Loucy (cell line): Measurements from ENCODE around the gene CNIH3.

Experiments
- H2AFZ ChIP-seq: fragments of 200-600 bp; sonication (generic); 2 replicates; pipeline ENCODE4 v1.6.0; 2016; ENCODE audit warnings: antibody characterized with exemption, mild to moderate bottlenecking, low read length, moderate library complexity
- H3F3A ChIP-seq: fragments of 200-600 bp; 2 replicates; pipeline ENCODE4 v1.6.0; 2016; ENCODE audit warnings: antibody characterized with exemption, low read depth, mild to moderate bottlenecking
- H3K27me3 ChIP-seq: fragments of 200-600 bp; sonication (generic); 2 replicates; pipeline ENCODE4 v1.6.1; 2014; ENCODE audit warnings: low read length, mild to moderate bottlenecking; ENCODE audit not compliant: insufficient read depth, poor library complexity, severe bottlenecking
- H3K36me3 ChIP-seq: fragments of 200-600 bp; sonication (generic); 2 replicates; pipeline ENCODE4 v1.6.1; 2016; ENCODE audit warnings: low read length; ENCODE audit not compliant: insufficient read depth
- H3K4me1 ChIP-seq: fragments of 200-600 bp; sonication (generic); 2 replicates; pipeline ENCODE4 v1.5.1; 2014; ENCODE audit warnings: low read length, mild to moderate bottlenecking; ENCODE audit not compliant: insufficient read depth, poor library complexity, severe bottlenecking
- H3K4me2 ChIP-seq: fragments of 200-600 bp; sonication (generic); 2 replicates; pipeline ENCODE4 v1.6.0; 2014; ENCODE audit warnings: antibody characterized with exemption, low read length, low read depth, mild to moderate bottlenecking; ENCODE audit not compliant: poor library complexity, severe bottlenecking
- H3K4me3 ChIP-seq: fragments of 200-600 bp; sonication (generic); 2 replicates; pipeline ENCODE4 v1.5.1; 2014; ENCODE audit warnings: low read length, mild to moderate bottlenecking, mixed read lengths; ENCODE audit not compliant: poor library complexity, severe bottlenecking
- H3K79me2 ChIP-seq: fragments of 200-600 bp; sonication (generic); 2 replicates; pipeline ENCODE4 v1.6.1; 2014; ENCODE audit warnings: low read length; ENCODE audit not compliant: insufficient read depth
- H3K9ac ChIP-seq: fragments of 200-600 bp; sonication (generic); 2 replicates; pipeline ENCODE4 v1.6.0; 2014; ENCODE audit warnings: mild to moderate bottlenecking, low read depth, low read length, moderate library complexity; ENCODE audit not compliant: poor library complexity, severe bottlenecking
- H3K9me2 ChIP-seq: fragments of 200-600 bp; sonication (generic); replicated peaks from 2 replicates; pipeline ENCODE4 v1.6.1; 2016; ENCODE audit warnings: low read depth, low read length, mixed read lengths
- H3K9me3 ChIP-seq: fragments of 200-600 bp; sonication (generic); 2 replicates; pipeline ENCODE4 v1.6.1; 2014; ENCODE audit warnings: mild to moderate bottlenecking, antibody characterized with exemption, low read length, low read depth; ENCODE audit not compliant: insufficient read depth
- H4K20me1 ChIP-seq: fragments of 200-600 bp; sonication (generic); 2 replicates; pipeline ENCODE4 v1.6.0; 2014; ENCODE audit warnings: antibody characterized with exemption, low read length, mild to moderate bottlenecking; ENCODE audit not compliant: insufficient read depth, poor library complexity, severe bottlenecking
- CTCF ChIP-seq: fragments of 200-600 bp; sonication (generic); conservative IDR thresholded peaks from 2 replicates; pipeline ENCODE4 v1.5.1; 2014; ENCODE audit warnings: mild to moderate bottlenecking, antibody characterized with exemption, low read length
- EZH2phosphoT487 ChIP-seq: fragments of 200-600 bp; IDR thresholded peaks from 2 replicates; pipeline ENCODE4 v1.6.1; 2018; ENCODE audit warnings: antibody characterized with exemption, mild to moderate bottlenecking, moderate library complexity, borderline replicate concordance

CNIH3 gene

GRCh38 chr1:224780736-224781135 lies 164.6 kb downstream of the CNIH3 start:
- H3K4me1 ChIP-seq = peaks cover 27% of the 10 kb centered on the region
- no peaks in the 10 kb centered on the region for H3F3A ChIP-seq
- no peaks in the 10 kb centered on the region for H3K9me3 ChIP-seq
- no peak overlapping the region for H3K9ac ChIP-seq
- H2AFZ ChIP-seq = no peak overlapping the region
- H3K27me3 ChIP-seq = no peaks in the 10 kb centered on the region
- no peaks in the 10 kb centered on the region for H3K9me2 ChIP-seq
- H3K4me2 ChIP-seq = no peak overlapping the region
- no peaks in the 10 kb centered on the region for H3K36me3 ChIP-seq
- no peaks in the 10 kb centered on the region for H3K79me2 ChIP-seq
- TF ChIP-seq EZH2phosphoT487 (no peak), CTCF (no peak)
- H3K4me3 ChIP-seq = no peak overlapping the region
- no peaks in the 10 kb centered on the region for H4K20me1 ChIP-seq

GRCh38 chr1:224781800-224782199 lies 165.7 kb downstream of the CNIH3 start:
- Histone ChIP-seq H3K36me3 (no peaks in the 10 kb centered on the region), H3F3A (no peaks in the 10 kb centered on the region), H3K9me3 (no peaks in the 10 kb centered on the region), H3K4me3 (no peak overlapping the region), H3K4me2 (no peak overlapping the region), H3K27me3 (no peaks in the 10 kb centered on the region), H3K9ac (no peak overlapping the region), H3K79me2 (no peaks in the 10 kb centered on the region), H3K9me2 (no peaks in the 10 kb centered on the region), H4K20me1 (no peaks in the 10 kb centered on the region), H2AFZ (no peak overlapping the region), H3K4me1 (peaks cover 27% of the 10 kb centered on the region)
- TF ChIP-seq EZH2phosphoT487 (no peak), CTCF (no peak)

GRCh38 chr1:224782281-224783000 lies 166.3 kb downstream of the CNIH3 start:
- Histone ChIP-seq H3K27me3 (no peaks in the 10 kb centered on the region), H2AFZ (no peak overlapping the region), H3K9ac (no peak overlapping the region), H3K9me2 (no peaks in the 10 kb centered on the region), H3F3A (no peaks in the 10 kb centered on the region), H3K79me2 (no peaks in the 10 kb centered on the region), H3K4me2 (no peak overlapping the region), H3K9me3 (no peaks in the 10 kb centered on the region), H3K36me3 (no peaks in the 10 kb centered on the region), H4K20me1 (no peaks in the 10 kb centered on the region), H3K4me1 (peaks cover 27% of the 10 kb centered on the region), H3K4me3 (no peak overlapping the region)
- no peak for TF ChIP-seq CTCF
- no peak for TF ChIP-seq EZH2phosphoT487
